ENCODE data around the gene DPP6. TPM values are rescaled to one million over a fixed set of nuclear protein-coding genes. Genes with fewer than 3 reads are reported as not detected.
A peak's percentile ranks its signal among the peaks of the same experiment; 100 is the strongest.

The DPP6 gene
- total and polyA plus RNA-seq, 9 of the 15 experiments (the other 6 are each of a cell fraction or from before 2014, with no cell fraction given) = not detected

DNA sequence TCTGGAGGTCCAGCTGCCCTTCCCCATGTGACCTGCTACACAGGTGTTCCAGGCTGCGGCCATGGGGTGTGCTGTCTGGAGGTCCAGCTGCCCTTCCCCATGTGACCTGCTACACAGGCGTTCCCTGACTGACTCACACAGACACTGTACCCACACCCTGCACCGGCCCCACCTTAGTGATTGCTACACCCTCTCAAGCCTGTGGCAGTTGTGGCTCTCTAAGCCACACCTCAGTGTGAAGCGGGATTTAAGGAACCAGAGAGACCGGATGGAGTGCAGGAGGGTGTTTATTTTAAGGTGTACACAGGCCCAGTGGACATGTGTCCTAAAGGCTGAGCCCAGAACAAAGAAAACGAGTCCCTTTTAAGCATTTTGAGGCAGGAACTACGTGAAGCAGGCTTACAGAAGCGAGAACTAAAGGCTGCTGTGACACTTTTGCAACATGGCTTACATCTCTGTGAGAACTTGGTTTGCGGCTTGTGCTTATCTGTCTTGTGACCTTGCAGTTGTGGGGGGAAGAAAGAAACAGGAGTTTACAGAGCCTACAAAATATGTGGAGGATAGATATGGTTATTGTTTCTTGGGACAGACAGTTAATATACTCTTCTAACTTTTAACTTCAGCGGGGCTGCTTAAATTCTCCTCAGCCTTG lies 624.4 kb downstream of the DPP6 start (continued):
- TF ChIP-seq NCOA1 (IDR thresholded peaks at IDR 0.05; ENCODE audit: low read depth) (peak; percentile 85; the same call in 1 of the 2 replicates), NFRKB (IDR thresholded peaks at IDR 0.05; ENCODE audit: low read depth) (peak; percentile 90; the same call in 1 of the 2 replicates), SRSF3 (IDR thresholded peaks at IDR 0.05; ENCODE audit: insufficient read depth, low read length) (no peak), EHMT2 (IDR thresholded peaks at IDR 0.05) (0 out of 2 replicates have a peak, but pooled peaks have one; percentile 32), NR2C1 (IDR thresholded peaks at IDR 0.05) (peak; percentile 68), NR2C1 (tag; IDR thresholded peaks at IDR 0.05) (peak; percentile 58; the same call in 1 of the 2 replicates), L3MBTL2 (IDR thresholded peaks at IDR 0.05) (peak; percentile 95), ZNF354B (CRISPR knock-in tag; IDR thresholded peaks at IDR 0.05) (no peak), MCM7 (IDR thresholded peaks at IDR 0.05) (no peak), BCOR (IDR thresholded peaks at IDR 0.05) (peak; percentile 89), ARID1B (IDR thresholded peaks at IDR 0.05) (peak; percentile 96), FOXP1 (CRISPR knock-in tag; IDR thresholded peaks at IDR 0.05) (peak; percentile 67; the same call in 1 of the 2 replicates), ZFP36 (IDR thresholded peaks at IDR 0.05; ENCODE audit: low read depth, low read length, partially characterized antibody) (peak; percentile 73), KLF1 (tag; IDR thresholded peaks at IDR 0.05) (no peak), FOXK1 (CRISPR knock-in tag; IDR thresholded peaks at IDR 0.05; ENCODE audit: borderline replicate concordance) (peak; percentile 74; the same call in 1 of the 2 replicates), ZNF24 (IDR thresholded peaks at IDR 0.05) (peak; percentile 22; the same call in 1 of the 2 replicates), HNRNPK (IDR thresholded peaks at IDR 0.05; ENCODE audit: low read depth, low read length, poor library complexity, severe bottlenecking) (no peak)
- TF ChIP-seq, protein P1, sequence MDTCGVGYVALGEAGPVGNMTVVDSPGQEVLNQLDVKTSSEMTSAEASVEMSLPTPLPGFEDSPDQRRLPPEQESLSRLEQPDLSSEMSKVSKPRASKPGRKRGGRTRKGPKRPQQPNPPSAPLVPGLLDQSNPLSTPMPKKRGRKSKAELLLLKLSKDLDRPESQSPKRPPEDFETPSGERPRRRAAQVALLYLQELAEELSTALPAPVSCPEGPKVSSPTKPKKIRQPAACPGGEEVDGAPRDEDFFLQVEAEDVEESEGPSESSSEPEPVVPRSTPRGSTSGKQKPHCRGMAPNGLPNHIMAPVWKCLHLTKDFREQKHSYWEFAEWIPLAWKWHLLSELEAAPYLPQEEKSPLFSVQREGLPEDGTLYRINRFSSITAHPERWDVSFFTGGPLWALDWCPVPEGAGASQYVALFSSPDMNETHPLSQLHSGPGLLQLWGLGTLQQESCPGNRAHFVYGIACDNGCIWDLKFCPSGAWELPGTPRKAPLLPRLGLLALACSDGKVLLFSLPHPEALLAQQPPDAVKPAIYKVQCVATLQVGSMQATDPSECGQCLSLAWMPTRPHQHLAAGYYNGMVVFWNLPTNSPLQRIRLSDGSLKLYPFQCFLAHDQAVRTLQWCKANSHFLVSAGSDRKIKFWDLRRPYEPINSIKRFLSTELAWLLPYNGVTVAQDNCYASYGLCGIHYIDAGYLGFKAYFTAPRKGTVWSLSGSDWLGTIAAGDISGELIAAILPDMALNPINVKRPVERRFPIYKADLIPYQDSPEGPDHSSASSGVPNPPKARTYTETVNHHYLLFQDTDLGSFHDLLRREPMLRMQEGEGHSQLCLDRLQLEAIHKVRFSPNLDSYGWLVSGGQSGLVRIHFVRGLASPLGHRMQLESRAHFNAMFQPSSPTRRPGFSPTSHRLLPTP (IDR thresholded peaks at IDR 0.05; ENCODE audit: borderline replicate concordance, extremely low read depth, insufficient read length) = no peak
- TF ChIP-seq, protein P2, sequence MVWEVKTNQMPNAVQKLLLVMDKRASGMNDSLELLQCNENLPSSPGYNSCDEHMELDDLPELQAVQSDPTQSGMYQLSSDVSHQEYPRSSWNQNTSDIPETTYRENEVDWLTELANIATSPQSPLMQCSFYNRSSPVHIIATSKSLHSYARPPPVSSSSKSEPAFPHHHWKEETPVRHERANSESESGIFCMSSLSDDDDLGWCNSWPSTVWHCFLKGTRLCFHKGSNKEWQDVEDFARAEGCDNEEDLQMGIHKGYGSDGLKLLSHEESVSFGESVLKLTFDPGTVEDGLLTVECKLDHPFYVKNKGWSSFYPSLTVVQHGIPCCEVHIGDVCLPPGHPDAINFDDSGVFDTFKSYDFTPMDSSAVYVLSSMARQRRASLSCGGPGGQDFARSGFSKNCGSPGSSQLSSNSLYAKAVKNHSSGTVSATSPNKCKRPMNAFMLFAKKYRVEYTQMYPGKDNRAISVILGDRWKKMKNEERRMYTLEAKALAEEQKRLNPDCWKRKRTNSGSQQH (CRISPR knock-in tag; IDR thresholded peaks at IDR 0.05) = 0 out of 2 replicates have a peak, but pooled peaks have one; percentile 50
- TF ChIP-seq, protein P3, sequence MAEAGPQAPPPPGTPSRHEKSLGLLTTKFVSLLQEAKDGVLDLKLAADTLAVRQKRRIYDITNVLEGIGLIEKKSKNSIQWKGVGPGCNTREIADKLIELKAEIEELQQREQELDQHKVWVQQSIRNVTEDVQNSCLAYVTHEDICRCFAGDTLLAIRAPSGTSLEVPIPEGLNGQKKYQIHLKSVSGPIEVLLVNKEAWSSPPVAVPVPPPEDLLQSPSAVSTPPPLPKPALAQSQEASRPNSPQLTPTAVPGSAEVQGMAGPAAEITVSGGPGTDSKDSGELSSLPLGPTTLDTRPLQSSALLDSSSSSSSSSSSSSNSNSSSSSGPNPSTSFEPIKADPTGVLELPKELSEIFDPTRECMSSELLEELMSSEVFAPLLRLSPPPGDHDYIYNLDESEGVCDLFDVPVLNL (CRISPR knock-in tag; IDR thresholded peaks at IDR 0.05; ENCODE audit: low read depth) = no peak
- TF ChIP-seq, protein P4, sequence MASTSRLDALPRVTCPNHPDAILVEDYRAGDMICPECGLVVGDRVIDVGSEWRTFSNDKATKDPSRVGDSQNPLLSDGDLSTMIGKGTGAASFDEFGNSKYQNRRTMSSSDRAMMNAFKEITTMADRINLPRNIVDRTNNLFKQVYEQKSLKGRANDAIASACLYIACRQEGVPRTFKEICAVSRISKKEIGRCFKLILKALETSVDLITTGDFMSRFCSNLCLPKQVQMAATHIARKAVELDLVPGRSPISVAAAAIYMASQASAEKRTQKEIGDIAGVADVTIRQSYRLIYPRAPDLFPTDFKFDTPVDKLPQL (IDR thresholded peaks at IDR 0.05; ENCODE audit: extremely low read depth, insufficient read length) = no peak
- TF ChIP-seq, protein P5, sequence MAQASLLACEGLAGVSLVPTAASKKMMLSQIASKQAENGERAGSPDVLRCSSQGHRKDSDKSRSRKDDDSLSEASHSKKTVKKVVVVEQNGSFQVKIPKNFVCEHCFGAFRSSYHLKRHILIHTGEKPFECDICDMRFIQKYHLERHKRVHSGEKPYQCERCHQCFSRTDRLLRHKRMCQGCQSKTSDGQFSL (CRISPR knock-in tag; IDR thresholded peaks at IDR 0.05) = peak; percentile 82
- TF ChIP-seq, protein P5 (tag; IDR thresholded peaks at IDR 0.05) = peak in 1 of 2 experiments; percentile 69; a peak in 2 of 4 replicates
